Stomach (tissue), 9 donors: Measurements from ENCODE around the gene POU2AF2. TPM values are rescaled to one million over a fixed set of nuclear protein-coding genes. Genes with fewer than 3 reads are reported as not detected.

Experiments
- DNase-seq, 2 donors: peaks; one replicate each; pipeline versions ENCODE4 v3.0.0 to v3.0.0-alpha.2; 2013 to 2019
- H3K27ac ChIP-seq, 5 donors: fragments of 200-600 bp in 4 of 5; sonication (generic) in 4 of 5; one replicate each; pipeline ENCODE4 v1.5.1; 2013 to 2019; ENCODE audit warnings: mild to moderate bottlenecking in 1 of 5, moderate library complexity in 1 of 5
- H3K27me3 ChIP-seq, 3 donors: fragments of 200-600 bp; sonication (generic); one replicate each; pipeline ENCODE4 v1.5.1; 2017 to 2019; ENCODE audit warnings: mixed run types in 1 of 3
- H3K36me3 ChIP-seq, 4 donors: fragments of 200-600 bp; sonication (generic); 1 replicate in 3 of 4; 2 replicates in 1 of 4; pipeline ENCODE4 v1.5.1; 2016 to 2019
- H3K4me1 ChIP-seq, 4 donors: fragments of 200-600 bp; sonication (generic); one replicate each; pipeline ENCODE4 v1.5.1; 2016 to 2019
- H3K4me3 ChIP-seq, 4 donors: fragments of 200-600 bp; sonication (generic) in 3 of 4; one replicate each; pipeline ENCODE4 v1.5.1; 2016 to 2019; ENCODE audit warnings: mild to moderate bottlenecking in 1 of 4
- H3K9me3 ChIP-seq, 4 donors: fragments of 200-600 bp; sonication (generic); one replicate each; pipeline ENCODE4 v1.5.1; 2016 to 2019
- CTCF ChIP-seq, 7 experiments: fragments of 450-650 bp in 4 of 7; fragments of 200-600 bp in 3 of 7; sonication (generic) in 3 of 7; IDR thresholded peaks; one replicate each; pipeline ENCODE4 v1.5.1; 2016 to 2019; ENCODE audit warnings: antibody characterized with exemption in 7 of 7, control low read depth in 2 of 7, mild to moderate bottlenecking in 1 of 7
- EP300 ChIP-seq: sonication (generic); formaldehyde crosslinking; IDR thresholded peaks from one replicate; pipeline ENCODE4 v1.6.1; 2017; ENCODE audit warnings: antibody characterized with exemption
- POLR2A ChIP-seq, 4 donors: fragments of 450-650 bp; IDR thresholded peaks; one replicate each; pipeline ENCODE4 v1.6.1; 2016; ENCODE audit warnings: antibody characterized with exemption in 4 of 4, control low read depth in 2 of 4, mild to moderate bottlenecking in 1 of 4, moderate library complexity in 1 of 4
- POLR2AphosphoS5 ChIP-seq, 3 donors: sonication (generic); formaldehyde crosslinking; IDR thresholded peaks; one replicate each; pipeline ENCODE4 v1.6.1; 2016; ENCODE audit warnings: antibody characterized with exemption in 3 of 3
- WGBS, 5 donors: extraction: QIAGEN DNeasy Blood & Tissue Kit in 3 of 5; methylation state at CpG; one replicate each; pipeline versions ENCODE4 v1.1.5 to v1.1.7; 2013 to 2018; 5-methylcytosine and 5-hydroxymethylcytosine counted together
- intact Hi-C: fragments of 100-400 bp; cut with DNase I; formaldehyde crosslinking; loops from one replicate; pipeline ENCODE4 v1.15.1; 2023; ENCODE audit warnings: low total_unique reads
- polyA plus RNA-seq, 3 donors: library from polyadenylated mRNA; stranded (reverse); fragments of 200-250 nt; gene quantifications; one replicate each; pipeline ENCODE4 v1.2.3, GENCODE V29; 2013
- total RNA-seq, 5 donors: library from RNA; depleted of rRNA; stranded (reverse); fragments of >200 nt; gene quantifications; one replicate each; pipeline versions ENCODE4 v1.1.0 to v1.2.3, GENCODE V29; 2014 to 2016
- donor health status: healthy with polysubstance abuse.
- donor health status: Bipolar disorder and iron deficiency.
- donor health status: healthy.

Gene POU2AF2
- total and polyA plus RNA-seq, 8 donors, result 2.4 to 3.9 (median 3.1) TPM; not detected in 5

- Histone ChIP-seq H3K36me3 (no peaks in the 10 kb centered on the region), H3K9me3 (no peaks in the 10 kb centered on the region), H3K27me3 (no peaks in the 10 kb centered on the region), H3K4me1 (no peaks in the 10 kb centered on the region), H3K27ac (no peak overlapping the region), H3K4me3 (no peak overlapping the region)
- no peak for DNase-seq
- TF ChIP-seq CTCF (IDR thresholded peaks at IDR 0.05) (no peak), EP300 (no peak), POLR2A (IDR thresholded peaks at IDR 0.05) (no peak)
- intact Hi-C loops, result no loop called here
- WGBS, 5 donors, result 83 to 99% (median 93%) methylated on average over 4 of the region's 4 CpGs
These were observed 12.5 kb downstream of the POU2AF2 start for GRCh38 chr11:111258046-111258445.

GRCh38 chr11:111259896-111260295 is 14.4 kb downstream of the POU2AF2 start:
- intact Hi-C loops, result no loop called here
- 92 to 96% (median 94%) methylated on average over 4 of the region's 4 CpGs for WGBS, 5 donors
- no peak for TF ChIP-seq CTCF (IDR thresholded peaks at IDR 0.05)
- TF ChIP-seq POLR2AphosphoS5 (IDR thresholded peaks at IDR 0.05), result no peak
- TF ChIP-seq EP300, result no peak
- TF ChIP-seq POLR2A (IDR thresholded peaks at IDR 0.05), result no peak

GRCh38 chr11:111260811-111261210 is 15.3 kb downstream of the POU2AF2 start:
- Histone ChIP-seq H3K4me1 (no peaks in the 10 kb centered on the region), H3K27ac (no peak overlapping the region), H3K27me3 (no peaks in the 10 kb centered on the region), H3K36me3 (no peaks in the 10 kb centered on the region), H3K9me3 (no peaks in the 10 kb centered on the region), H3K4me3 (no peak overlapping the region)
- TF ChIP-seq CTCF (IDR thresholded peaks at IDR 0.05), result no peak
- no peak for TF ChIP-seq EP300
- TF ChIP-seq POLR2AphosphoS5 (IDR thresholded peaks at IDR 0.05), result no peak
- TF ChIP-seq POLR2A (IDR thresholded peaks at IDR 0.05), result no peak
- intact Hi-C loops, result no loop called here
- 87 to 91% (median 89%) methylated on average over 4 of the region's 4 CpGs for WGBS, 5 donors
- DNase-seq, result no peak

More at GRCh38 chr11:111259896-111260295, 14.4 kb downstream of the POU2AF2 start:
- Histone ChIP-seq H3K27me3 (no peaks in the 10 kb centered on the region), H3K27ac (no peak overlapping the region), H3K9me3 (no peaks in the 10 kb centered on the region), H3K4me3 (no peak overlapping the region), H3K36me3 (no peaks in the 10 kb centered on the region), H3K4me1 (no peaks in the 10 kb centered on the region)
- DNase-seq, result no peak

- Histone ChIP-seq H3K36me3 (no peaks in the 10 kb centered on the region), H3K4me3 (no peak overlapping the region), H3K9me3 (no peaks in the 10 kb centered on the region), H3K27me3 (no peaks in the 10 kb centered on the region), H3K27ac (no peak overlapping the region), H3K4me1 (no peaks in the 10 kb centered on the region)
- intact Hi-C loops, result no loop called here
- no peak for DNase-seq
- TF ChIP-seq POLR2AphosphoS5 (IDR thresholded peaks at IDR 0.05) (no peak), CTCF (IDR thresholded peaks at IDR 0.05) (no peak), EP300 (no peak)
- WGBS, 5 donors, result 72 to 91% (median 88%) methylated on average over 1 of the region's 1 CpG
These were observed 19.1 kb downstream of the POU2AF2 start for GRCh38 chr11:111264646-111265045.
